Endometrial microvascular endothelial cells (primary cell): Measurements from ENCODE around the gene ARRDC2. TPM values are rescaled to one million over a fixed set of nuclear protein-coding genes. Genes with fewer than 3 reads are reported as not detected.

Source experiments
- in situ Hi-C: cut with HindIII; loops from 2 replicates; pipeline ENCODE4 v1.10.0; 2017; ENCODE audit warnings: low sequenced_read_pairs, low pct_unique_long_range_greater_than_20kb; ENCODE audit errors: inconsistent ontology term
- total RNA-seq: library from RNA; depleted of rRNA; stranded (reverse); fragments of >200 nt; gene quantifications from one replicate; pipeline ENCODE4 v1.2.3, GENCODE V29; 2015; ENCODE audit errors: inconsistent ontology term

The ARRDC2 gene
- 26.1 TPM for total RNA-seq

GRCh38 chr19:18007917-18008673, at the start of gene ARRDC2:
Gene ARRDC2 (plus strand): TSS chr19:18008170. CDS start chr19:18008311, 141 bp downstream.
- in situ Hi-C loops, result no loop called here

GRCh38 chr19:17963936-17964691, 43.9 kb upstream of the ARRDC2 start:
- in situ Hi-C loops, result no loop called here

DNA sequence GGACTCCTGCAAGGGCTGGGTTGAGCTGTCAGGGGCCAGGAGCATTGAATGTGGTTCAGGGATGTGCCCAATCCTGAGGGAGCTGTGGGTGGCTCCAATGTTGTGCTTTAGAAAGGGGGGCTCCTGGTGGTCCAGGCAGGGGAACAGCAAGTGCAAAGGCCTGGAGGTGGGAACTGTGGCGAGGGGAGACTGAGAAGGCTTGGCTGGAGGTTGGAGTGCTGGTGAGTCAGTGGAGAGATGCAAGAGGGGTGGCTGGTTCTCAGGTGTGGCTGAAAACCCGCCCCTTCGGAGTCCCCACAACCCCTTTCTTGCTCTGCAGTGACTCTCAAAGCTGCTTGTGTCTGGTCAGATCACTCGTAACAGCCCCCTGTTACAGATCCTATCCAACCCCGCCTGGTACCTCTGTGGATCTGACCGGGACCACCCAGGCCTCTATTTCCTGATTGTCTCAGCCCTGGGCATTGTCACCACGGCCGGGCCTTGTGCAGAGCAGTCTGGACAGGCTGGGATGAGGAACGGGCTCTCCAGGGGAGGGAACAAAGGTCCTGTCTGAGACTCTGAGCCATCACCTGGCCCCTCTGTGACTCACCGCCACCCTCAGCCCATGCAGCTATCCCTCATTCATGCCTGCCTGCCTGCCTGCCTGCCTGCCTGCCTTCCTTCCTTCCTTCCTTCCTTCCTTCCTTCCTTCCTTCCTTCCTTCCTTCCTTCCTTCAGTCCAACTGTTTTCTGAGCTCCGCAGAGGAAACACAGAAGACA, 42.4 kb upstream of the ARRDC2 start:
- in situ Hi-C loops, result no loop called here

- in situ Hi-C loops, result no loop called here
These were observed 41.9 kb upstream of the ARRDC2 start for GRCh38 chr19:17966129-17966483.

DNA sequence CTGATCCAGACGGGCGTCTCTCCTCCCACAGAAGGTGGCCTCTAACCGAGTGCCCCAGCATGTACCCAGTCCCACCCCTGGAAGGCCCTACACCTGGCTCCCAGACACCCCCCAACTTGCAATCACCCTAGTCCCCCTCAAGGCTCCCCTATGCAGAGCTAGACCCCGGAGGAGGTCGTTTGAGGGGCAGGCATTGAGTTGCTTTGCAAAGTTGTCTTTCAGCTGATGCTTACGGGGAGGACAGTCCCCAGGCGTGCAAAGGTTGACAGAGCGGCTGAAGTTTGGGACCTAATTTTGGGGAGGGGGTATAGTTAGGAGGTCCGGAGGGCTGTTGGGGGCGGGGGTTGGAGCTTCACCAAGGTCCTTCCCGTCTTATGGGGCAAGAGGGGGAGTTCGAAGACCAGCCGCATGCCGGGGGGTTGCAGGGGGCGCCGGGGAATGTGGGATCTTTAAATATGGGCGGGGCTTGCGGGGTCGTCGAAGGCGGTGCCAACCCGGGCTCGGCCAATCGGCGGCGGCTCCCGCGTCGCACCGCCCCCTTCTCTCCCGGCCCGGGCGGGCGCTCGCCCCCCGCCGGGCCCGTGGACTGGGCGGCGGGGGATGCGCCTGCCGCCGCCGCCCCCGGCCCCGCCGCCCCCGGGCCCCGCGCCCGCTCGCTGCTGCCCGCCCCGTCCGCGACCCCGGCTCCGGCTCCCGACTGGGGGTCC, 41.3 kb upstream of the ARRDC2 start, which contains the start of gene KCNN1:
Gene KCNN1, plus strand, starts transcription at position 558 of the 707 bp plus-strand sequence. CDS start 6,782 bp downstream, outside the sequence.
- in situ Hi-C loops, result no loop called here

GRCh38 chr19:17967257-17968051, 40.5 kb upstream of the ARRDC2 start:
- in situ Hi-C loops, result no loop called here

DNA sequence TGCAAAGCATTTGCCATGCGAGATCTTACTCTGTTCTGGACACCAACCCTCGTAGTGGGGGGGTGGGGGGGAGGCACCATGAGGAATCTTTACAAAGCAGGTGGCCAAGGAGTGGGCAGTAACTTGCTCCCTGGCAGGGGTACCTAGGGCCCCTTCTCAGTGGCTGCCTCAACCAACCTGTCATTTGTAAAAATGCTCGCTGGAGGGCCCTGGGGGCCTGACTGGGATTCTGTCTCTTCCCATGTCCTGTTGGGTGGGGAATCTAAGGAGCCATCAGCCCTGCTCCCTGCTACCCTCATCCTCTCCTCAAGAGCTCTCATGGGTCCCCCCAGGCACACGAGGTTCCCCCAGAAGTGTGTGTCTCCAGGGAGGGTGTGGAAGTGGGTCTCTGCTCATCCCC, 39.6 kb upstream of the ARRDC2 start:
- in situ Hi-C loops, result no loop called here

GRCh38 chr19:17969096-17969792, 38.7 kb upstream of the ARRDC2 start:
- in situ Hi-C loops, result no loop called here

- in situ Hi-C loops, result no loop called here
These were observed 35.7 kb upstream of the ARRDC2 start for GRCh38 chr19:17972230-17972629.

DNA sequence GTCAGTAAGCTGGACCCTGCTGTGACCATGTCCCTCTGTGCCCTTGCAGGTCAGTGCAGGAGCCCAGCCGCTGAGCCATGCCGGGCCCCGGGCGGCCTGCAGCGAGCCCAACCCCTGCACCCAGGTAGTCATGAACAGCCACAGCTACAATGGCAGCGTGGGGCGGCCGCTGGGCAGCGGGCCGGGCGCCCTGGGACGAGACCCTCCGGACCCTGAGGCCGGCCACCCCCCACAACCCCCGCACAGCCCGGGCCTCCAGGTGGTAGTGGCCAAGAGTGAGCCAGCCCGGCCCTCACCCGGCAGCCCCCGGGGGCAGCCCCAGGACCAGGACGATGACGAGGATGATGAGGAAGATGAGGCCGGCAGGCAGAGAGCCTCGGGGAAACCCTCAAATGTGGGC, 34.2 kb upstream of the ARRDC2 start:
- in situ Hi-C loops, result no loop called here

- in situ Hi-C loops, result no loop called here
These were observed 33.4 kb upstream of the ARRDC2 start for GRCh38 chr19:17974551-17974950.

DNA sequence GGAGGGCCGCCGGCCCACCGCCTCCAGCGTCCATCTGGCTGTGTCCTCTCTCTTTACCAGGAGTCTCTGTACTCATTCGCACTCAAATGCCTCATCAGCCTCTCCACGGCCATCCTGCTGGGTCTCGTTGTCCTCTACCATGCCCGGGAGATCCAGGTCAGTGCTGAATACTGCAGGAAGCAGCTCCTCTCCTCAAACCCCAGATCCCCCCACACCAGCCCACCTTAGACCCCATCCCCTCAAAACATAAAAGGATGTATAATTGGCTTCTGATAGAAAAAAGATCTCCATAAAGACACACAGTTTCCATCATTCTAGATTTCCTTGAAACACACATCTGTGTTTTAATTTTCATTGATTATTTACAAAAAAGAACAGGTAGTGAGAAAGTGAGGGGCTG, 32.9 kb upstream of the ARRDC2 start:
- in situ Hi-C loops, result no loop called here

DNA sequence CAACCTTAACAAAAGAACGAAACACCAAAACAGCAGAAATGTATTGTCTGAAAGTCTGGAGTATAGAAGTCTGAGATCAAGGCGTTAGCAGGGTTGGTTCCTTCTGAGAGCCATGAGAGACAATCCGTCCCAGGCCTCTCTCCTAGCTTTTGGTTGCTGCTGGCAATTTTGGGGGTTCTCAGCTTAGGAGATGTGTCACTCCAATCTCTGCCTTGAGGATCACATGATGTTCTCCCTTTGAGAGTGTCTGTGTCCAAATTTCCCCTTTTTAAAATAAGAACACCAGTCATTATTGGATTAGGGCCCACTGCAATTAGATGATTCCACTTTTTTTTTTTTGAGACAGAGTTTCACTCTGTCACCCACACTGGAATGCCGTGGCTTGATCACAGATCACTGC, 30.9 kb upstream of the ARRDC2 start:
- in situ Hi-C loops, result no loop called here

DNA sequence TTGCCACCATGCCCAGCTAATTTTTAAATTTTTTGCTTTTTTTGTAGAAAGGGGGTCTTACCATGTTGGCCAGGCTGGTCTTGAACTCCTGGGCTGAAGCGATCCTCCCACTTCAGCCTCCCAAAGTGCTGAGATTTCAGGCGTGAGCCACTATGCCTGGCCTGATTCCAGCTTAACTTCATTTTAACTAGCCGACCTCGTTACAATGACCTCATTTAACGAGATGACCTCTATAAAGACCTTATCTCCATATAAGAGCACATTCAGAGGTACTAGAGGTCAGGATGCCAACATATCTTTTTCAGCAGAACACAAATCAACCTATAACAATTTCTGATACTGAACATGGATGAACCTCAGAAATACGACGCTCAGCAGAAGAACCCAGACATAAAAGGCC, 30.5 kb upstream of the ARRDC2 start:
- in situ Hi-C loops, result no loop called here

- in situ Hi-C loops, result no loop called here
These were observed 26.4 kb upstream of the ARRDC2 start for GRCh38 chr19:17981611-17982010.

DNA sequence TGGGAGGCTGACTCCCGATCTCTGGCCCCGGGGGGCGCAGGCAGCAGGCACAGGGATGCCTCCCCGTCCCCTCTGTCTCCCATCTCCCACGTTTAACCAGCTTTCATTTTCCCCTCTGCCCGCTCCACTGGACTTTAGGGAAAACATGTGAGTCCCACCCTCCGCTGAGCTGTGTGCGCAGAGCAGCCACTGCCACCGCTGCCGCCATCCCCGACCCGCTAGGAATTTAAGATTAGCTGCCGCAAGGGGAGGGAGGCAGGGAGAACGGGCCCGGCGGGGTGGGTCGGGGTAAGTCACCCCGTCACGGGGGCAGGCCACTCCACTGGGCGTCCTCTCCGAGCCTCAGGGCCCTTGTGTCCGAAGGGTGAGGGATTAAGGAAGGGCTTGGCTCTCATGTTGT, 25.5 kb upstream of the ARRDC2 start:
- in situ Hi-C loops, result no loop called here

GRCh38 chr19:17985037-17985818, 22.7 kb upstream of the ARRDC2 start:
- in situ Hi-C loops, result no loop called here
